A549 (cell line): ENCODE measurements around the gene UTF1. TPM values are rescaled to one million over a fixed set of nuclear protein-coding genes. Genes with fewer than 3 reads are reported as not detected.

Experiments
- ATAC-seq, 2 experiments: fragments of 200-7000 bp in 1 of 2; fragments of >200 bp in 1 of 2; cut with Nextera tagmentation in 1 of 2; cut with Tn5 transposase in 1 of 2; 3 replicates each; pipeline versions ENCODE4 v1.8.0 to v1.9.1; 2018 to 2020; ENCODE audit warnings: mild to moderate bottlenecking in 1 of 2, moderate library complexity in 1 of 2
- CTCF ChIA-PET: fragments of 300-600 bp; sonication (Branson Sonifier 250); formaldehyde crosslinking; extraction: SDS; loops from one replicate; lab custom pipeline; 2021; ENCODE audit warnings: antibody characterized with exemption, inconsistent platforms; lab: Yijun Ruan, JAX
- POLR2A ChIA-PET: fragments of 350-600 bp; formaldehyde crosslinking; extraction: SDS; loops from one replicate; lab custom pipeline; 2021; ENCODE audit warnings: antibody characterized with exemption, inconsistent platforms; lab: Yijun Ruan, JAX
- DNase-seq, 2 experiments: peaks; one replicate each; pipeline versions ENCODE4 v3.0.0 to v3.0.0-alpha.2; 2011 to 2016; ENCODE audit warnings: low read depth in 1 of 2, low spot score in 1 of 2
- FAIRE-seq: peaks from 2 replicates; lab custom pipeline; 2011; peaks lifted over from hg19 to GRCh38; lab: Jason Lieb, UNC
- H3K27ac ChIP-seq, 2 experiments: fragments of >200 bp; sonication (Bioruptor Twin); formaldehyde crosslinking; 3 replicates each; pipeline ENCODE4 v1.5.1; 2016 to 2017
- H3K4me1 ChIP-seq: fragments of >200 bp; sonication (Bioruptor Twin); formaldehyde crosslinking; 3 replicates; pipeline ENCODE4 v1.6.1; 2016
- H3K4me2 ChIP-seq: fragments of >200 bp; sonication (Bioruptor Twin); formaldehyde crosslinking; 3 replicates; pipeline ENCODE4 v1.6.1; 2016
- H3K4me3 ChIP-seq: fragments of >200 bp; sonication (Bioruptor Twin); formaldehyde crosslinking; 3 replicates; pipeline ENCODE4 v1.5.1; 2016
- H3K9me3 ChIP-seq: fragments of >200 bp; sonication (Bioruptor Twin); formaldehyde crosslinking; 3 replicates; pipeline ENCODE4 v1.6.1; 2016
- CTCF ChIP-seq: fragments of >200 bp; sonication (Bioruptor Twin); formaldehyde crosslinking; IDR thresholded peaks from 3 replicates; pipeline ENCODE4 v1.5.1; 2016
- EHMT2 ChIP-seq: fragments of 200-600 bp; sonication (generic); IDR thresholded peaks from 2 replicates; pipeline ENCODE4 v1.6.1; 2016; ENCODE audit warnings: antibody characterized with exemption, low read depth, mild to moderate bottlenecking, moderate library complexity
- FOSB ChIP-seq: fragments of 250-450 bp; sonication (Bioruptor Pico); IDR thresholded peaks from 2 replicates; pipeline ENCODE4 v1.5.0; 2020; ENCODE audit warnings: mild to moderate bottlenecking, moderate library complexity
- FOSL2 ChIP-seq, 2 experiments: fragments of 450-650 bp in 1 of 2; fragments of >200 bp in 1 of 2; sonication (Bioruptor Twin) in 1 of 2; formaldehyde crosslinking; IDR thresholded peaks; 2 replicates each; pipeline versions ENCODE4 v1.5.0 to v1.6.1; 2016 to 2020; ENCODE audit warnings: mild to moderate bottlenecking in 1 of 2, moderate library complexity in 1 of 2
- JUN ChIP-seq, 2 experiments: fragments of >200 bp; sonication (Bioruptor Twin); formaldehyde crosslinking; IDR thresholded peaks; 2 replicates in 1 of 2; 3 replicates in 1 of 2; pipeline ENCODE4 v1.6.1; 2016 to 2017
- MAFK ChIP-seq: fragments of 450-650 bp; IDR thresholded peaks from 2 replicates; pipeline ENCODE4 v1.6.1; 2014; ENCODE audit not compliant: partially characterized antibody
- NFE2L2 ChIP-seq: fragments of 150-350 bp; conservative IDR thresholded peaks from 2 replicates; pipeline ENCODE4 v1.6.1; 2014; ENCODE audit warnings: low read length
- POLR2AphosphoS2 ChIP-seq: conservative IDR thresholded peaks from 2 replicates; pipeline ENCODE4 v1.6.1; 2012; ENCODE audit warnings: low read length, improper control_type of control experiment, inconsistent platforms
- RFX5 ChIP-seq: fragments of 450-650 bp; IDR thresholded peaks from 2 replicates; pipeline ENCODE4 v1.7.1; 2014; ENCODE audit warnings: antibody characterized with exemption, mild to moderate bottlenecking, moderate library complexity
- TP53 ChIP-seq: fragments of 250-450 bp; sonication (Bioruptor Pico); IDR thresholded peaks from 2 replicates; pipeline ENCODE4 v1.5.0; 2021; ENCODE audit warnings: mild to moderate bottlenecking, moderate library complexity
- ZC3H11A ChIP-seq: fragments of 450-650 bp; IDR thresholded peaks from 2 replicates; pipeline ENCODE4 v1.6.1; 2014; ENCODE audit warnings: antibody characterized with exemption, mild to moderate bottlenecking
- ZFP36 ChIP-seq: fragments of 450-650 bp; IDR thresholded peaks from 2 replicates; pipeline ENCODE4 v1.6.1; 2014; ENCODE audit warnings: borderline replicate concordance; ENCODE audit not compliant: partially characterized antibody
- WGBS: methylation state at CpG from one replicate; pipeline ENCODE4 v1.1.6; 2017; ENCODE audit errors: missing lambda C conversion rate; 5-methylcytosine and 5-hydroxymethylcytosine counted together
- polyA plus RNA-seq, 4 experiments: library from polyadenylated mRNA; depleted of rRNA in 3 of 4; stranded (reverse); fragments of >200 nt; fragmentation: RNase III in 1 of 4; extraction: RNeasy Plus Mini Kit Qiagen cat#74134 plus additional on column Dnase treatment in 1 of 4; gene quantifications; 2 replicates in 3 of 4; 3 replicates in 1 of 4; pipeline ENCODE4 v1.2.3, GENCODE V29; 2011 to 2017
- TF ChIP-seq, protein P1 (sequence below): fragments of 450-650 bp; IDR thresholded peaks from 2 replicates; pipeline ENCODE4 v1.6.1; 2014; ENCODE audit warnings: antibody characterized with exemption
- TF ChIP-seq, protein P2 (sequence below): fragments of 200-600 bp; sonication (generic); IDR thresholded peaks from 2 replicates; pipeline ENCODE4 v1.6.1; 2016; ENCODE audit warnings: antibody characterized with exemption, mild to moderate bottlenecking, moderate library complexity
- TF ChIP-seq, protein P3 (sequence below): fragments of 150-350 bp; IDR thresholded peaks from 2 replicates; pipeline ENCODE4 v1.6.1; 2014; ENCODE audit warnings: low read depth, mild to moderate bottlenecking, low read length

UTF1 gene
- polyA plus RNA-seq, 2 of the 4 experiments (the other 2 are of a cell fraction) = not detected

DNA sequence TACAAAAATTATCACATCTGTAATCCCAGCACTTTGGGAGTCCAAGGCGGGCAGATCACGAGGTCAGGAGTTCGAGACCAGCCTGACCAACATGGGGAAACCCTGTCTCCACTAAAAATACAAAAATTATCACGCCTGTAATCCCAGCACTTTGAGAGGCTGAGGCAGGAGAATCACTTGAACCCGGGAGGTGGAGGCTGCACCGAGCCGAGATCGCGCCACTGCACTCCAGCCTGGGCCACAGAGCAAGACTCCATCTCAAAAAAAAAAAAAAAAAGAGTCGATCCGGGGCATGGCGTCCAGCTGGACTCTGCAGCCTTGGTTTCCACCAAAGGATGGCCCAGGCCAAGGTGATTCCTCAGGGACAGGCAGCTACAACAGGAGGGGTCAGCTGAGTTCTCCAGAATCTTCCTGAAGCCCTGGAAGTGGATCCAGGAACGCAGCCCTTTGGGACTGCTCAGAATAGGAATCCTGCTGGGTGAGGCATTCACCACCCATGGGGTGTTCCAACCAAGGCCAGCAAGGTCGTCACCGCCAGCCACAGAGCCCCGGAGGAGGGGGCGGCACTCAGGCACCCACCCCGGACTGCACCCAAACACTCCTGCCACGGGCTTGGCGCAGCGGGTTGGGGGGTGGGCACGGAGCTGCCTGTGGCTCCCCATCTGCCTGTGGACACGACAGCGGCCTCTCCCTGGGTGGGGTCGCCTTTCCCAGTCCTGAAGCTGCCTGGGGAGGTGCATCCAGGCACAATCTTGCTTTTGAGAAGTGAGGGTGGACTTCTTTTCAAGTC, 12.0 kb upstream of the UTF1 start:
- no peak for FAIRE-seq
- ATAC-seq = no peak
- no peak for TF ChIP-seq ZC3H11A
- POLR2A ChIA-PET = no interaction called here
- Histone ChIP-seq H3K4me1 (no peaks in the 10 kb centered on the region), H3K4me2 (no peak overlapping the region), H3K9me3 (no peaks in the 10 kb centered on the region), H3K27ac (no peak overlapping the region), H3K4me3 (no peak overlapping the region)
- DNase-seq = no peak
- WGBS = 51% methylated on average over 16 of the region's 25 CpGs
- CTCF ChIA-PET = interaction anchor here (0.7 kb wide), 1 partner anchor 74 kb away, joined by 3 read pairs; no protein-coding TSS in a partner anchor

DNA sequence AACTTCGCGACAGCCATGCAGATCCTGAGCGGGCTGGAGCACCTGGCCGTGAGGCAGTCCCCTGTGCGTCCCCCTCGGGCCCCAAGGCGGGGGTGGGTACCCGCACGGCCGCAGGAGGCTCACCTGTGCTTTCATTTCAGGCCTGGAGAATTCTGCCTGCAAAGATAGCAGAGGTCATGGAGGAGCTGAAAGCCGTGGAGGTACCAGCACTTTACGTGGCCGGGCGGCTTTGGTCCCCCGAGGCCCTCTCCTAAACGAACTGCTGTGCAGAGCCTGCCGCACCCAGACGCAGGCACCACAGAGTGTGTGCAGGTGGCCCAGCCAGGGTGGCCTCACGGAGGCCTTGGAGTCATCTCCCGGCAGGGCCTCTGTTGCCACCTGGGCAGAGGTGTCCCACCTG, 11.1 kb upstream of the UTF1 start:
- no peak overlapping the region for H3K27ac ChIP-seq
- CTCF ChIA-PET = interaction anchor here (0.6 to 0.7 kb wide), 2 partner anchors 75 to 1092 kb away, joined by 3 read pairs; no protein-coding TSS in a partner anchor
- 61% methylated on average over 9 of the region's 20 CpGs for WGBS
- DNase-seq = no peak
- H3K4me3 ChIP-seq = no peak overlapping the region
- FAIRE-seq = no peak
- no peak for ATAC-seq
- H3K4me1 ChIP-seq = no peaks in the 10 kb centered on the region
- no peaks in the 10 kb centered on the region for H3K9me3 ChIP-seq
- TF ChIP-seq MAFK (no peak), TP53 (no peak), FOSL2 (IDR thresholded peaks at IDR 0.05) (no peak), FOSL2 (CRISPR knock-in tag; IDR thresholded peaks at IDR 0.05) (no peak), JUN (IDR thresholded peaks at IDR 0.05) (no peak), NFE2L2 (no peak), RFX5 (no peak), EHMT2 (no peak), ZFP36 (no peak), CTCF (no peak), POLR2AphosphoS2 (no peak), FOSB (CRISPR knock-in tag) (no peak)
- TF ChIP-seq, protein P1, sequence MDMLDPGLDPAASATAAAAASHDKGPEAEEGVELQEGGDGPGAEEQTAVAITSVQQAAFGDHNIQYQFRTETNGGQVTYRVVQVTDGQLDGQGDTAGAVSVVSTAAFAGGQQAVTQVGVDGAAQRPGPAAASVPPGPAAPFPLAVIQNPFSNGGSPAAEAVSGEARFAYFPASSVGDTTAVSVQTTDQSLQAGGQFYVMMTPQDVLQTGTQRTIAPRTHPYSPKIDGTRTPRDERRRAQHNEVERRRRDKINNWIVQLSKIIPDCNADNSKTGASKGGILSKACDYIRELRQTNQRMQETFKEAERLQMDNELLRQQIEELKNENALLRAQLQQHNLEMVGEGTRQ = no peak
- TF ChIP-seq, protein P2, sequence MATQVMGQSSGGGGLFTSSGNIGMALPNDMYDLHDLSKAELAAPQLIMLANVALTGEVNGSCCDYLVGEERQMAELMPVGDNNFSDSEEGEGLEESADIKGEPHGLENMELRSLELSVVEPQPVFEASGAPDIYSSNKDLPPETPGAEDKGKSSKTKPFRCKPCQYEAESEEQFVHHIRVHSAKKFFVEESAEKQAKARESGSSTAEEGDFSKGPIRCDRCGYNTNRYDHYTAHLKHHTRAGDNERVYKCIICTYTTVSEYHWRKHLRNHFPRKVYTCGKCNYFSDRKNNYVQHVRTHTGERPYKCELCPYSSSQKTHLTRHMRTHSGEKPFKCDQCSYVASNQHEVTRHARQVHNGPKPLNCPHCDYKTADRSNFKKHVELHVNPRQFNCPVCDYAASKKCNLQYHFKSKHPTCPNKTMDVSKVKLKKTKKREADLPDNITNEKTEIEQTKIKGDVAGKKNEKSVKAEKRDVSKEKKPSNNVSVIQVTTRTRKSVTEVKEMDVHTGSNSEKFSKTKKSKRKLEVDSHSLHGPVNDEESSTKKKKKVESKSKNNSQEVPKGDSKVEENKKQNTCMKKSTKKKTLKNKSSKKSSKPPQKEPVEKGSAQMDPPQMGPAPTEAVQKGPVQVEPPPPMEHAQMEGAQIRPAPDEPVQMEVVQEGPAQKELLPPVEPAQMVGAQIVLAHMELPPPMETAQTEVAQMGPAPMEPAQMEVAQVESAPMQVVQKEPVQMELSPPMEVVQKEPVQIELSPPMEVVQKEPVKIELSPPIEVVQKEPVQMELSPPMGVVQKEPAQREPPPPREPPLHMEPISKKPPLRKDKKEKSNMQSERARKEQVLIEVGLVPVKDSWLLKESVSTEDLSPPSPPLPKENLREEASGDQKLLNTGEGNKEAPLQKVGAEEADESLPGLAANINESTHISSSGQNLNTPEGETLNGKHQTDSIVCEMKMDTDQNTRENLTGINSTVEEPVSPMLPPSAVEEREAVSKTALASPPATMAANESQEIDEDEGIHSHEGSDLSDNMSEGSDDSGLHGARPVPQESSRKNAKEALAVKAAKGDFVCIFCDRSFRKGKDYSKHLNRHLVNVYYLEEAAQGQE = no peak
- TF ChIP-seq, protein P3, sequence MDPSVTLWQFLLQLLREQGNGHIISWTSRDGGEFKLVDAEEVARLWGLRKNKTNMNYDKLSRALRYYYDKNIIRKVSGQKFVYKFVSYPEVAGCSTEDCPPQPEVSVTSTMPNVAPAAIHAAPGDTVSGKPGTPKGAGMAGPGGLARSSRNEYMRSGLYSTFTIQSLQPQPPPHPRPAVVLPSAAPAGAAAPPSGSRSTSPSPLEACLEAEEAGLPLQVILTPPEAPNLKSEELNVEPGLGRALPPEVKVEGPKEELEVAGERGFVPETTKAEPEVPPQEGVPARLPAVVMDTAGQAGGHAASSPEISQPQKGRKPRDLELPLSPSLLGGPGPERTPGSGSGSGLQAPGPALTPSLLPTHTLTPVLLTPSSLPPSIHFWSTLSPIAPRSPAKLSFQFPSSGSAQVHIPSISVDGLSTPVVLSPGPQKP = no peak
- POLR2A ChIA-PET = no interaction called here
- H3K4me2 ChIP-seq = no peak overlapping the region
